Gastroesophageal sphincter (tissue), 4 donors: ENCODE measurements around the gene NR4A1. TPM values are rescaled to one million over a fixed set of nuclear protein-coding genes. Genes with fewer than 3 reads are reported as not detected.

Experiments
- ATAC-seq: fragments of 150-250 bp; one replicate; pipeline ENCODE4 v1.9.1; 2016; ENCODE audit warnings: mild to moderate bottlenecking, moderate library complexity
- H3K27ac ChIP-seq, 4 donors: fragments of 200-600 bp; sonication (generic) in 3 of 4; 1 replicate in 3 of 4; 2 replicates in 1 of 4; pipeline ENCODE4 v1.5.1; 2016 to 2019
- H3K27me3 ChIP-seq: fragments of 200-600 bp; sonication (generic); one replicate; pipeline ENCODE4 v1.5.1; 2019
- H3K36me3 ChIP-seq, 2 donors: fragments of 200-600 bp; sonication (generic); one replicate each; pipeline ENCODE4 v1.5.1; 2019; ENCODE audit warnings: control low read depth in 1 of 2
- H3K4me1 ChIP-seq, 3 donors: fragments of 200-600 bp; sonication (generic); 1 replicate in 2 of 3; 2 replicates in 1 of 3; pipeline ENCODE4 v1.5.1; 2016 to 2019; ENCODE audit warnings: control low read depth in 2 of 3
- H3K4me3 ChIP-seq, 2 donors: fragments of 200-600 bp; sonication (generic); one replicate each; pipeline ENCODE4 v1.5.1; 2019; ENCODE audit warnings: mild to moderate bottlenecking in 1 of 2, moderate library complexity in 1 of 2
- H3K9me3 ChIP-seq, 3 donors: fragments of 200-600 bp; sonication (generic); one replicate each; pipeline ENCODE4 v1.5.1; 2017 to 2019; ENCODE audit warnings: control low read depth in 2 of 3
- CTCF ChIP-seq, 4 experiments: fragments of 200-600 bp in 2 of 4; fragments of 450-650 bp in 2 of 4; sonication (generic) in 1 of 4; IDR thresholded peaks; one replicate each; pipeline ENCODE4 v1.5.1; 2017 to 2019; ENCODE audit warnings: antibody characterized with exemption in 4 of 4, mild to moderate bottlenecking in 2 of 4, moderate library complexity in 2 of 4
- EP300 ChIP-seq: sonication (generic); formaldehyde crosslinking; IDR thresholded peaks from one replicate; pipeline ENCODE4 v1.6.1; 2017; ENCODE audit warnings: antibody characterized with exemption, mild to moderate bottlenecking
- POLR2A ChIP-seq, 2 donors: fragments of 450-650 bp; IDR thresholded peaks; one replicate each; pipeline ENCODE4 v1.6.1; 2017; ENCODE audit warnings: antibody characterized with exemption in 2 of 2, mild to moderate bottlenecking in 2 of 2, moderate library complexity in 1 of 2
- POLR2AphosphoS5 ChIP-seq: sonication (generic); formaldehyde crosslinking; IDR thresholded peaks from one replicate; pipeline ENCODE4 v1.6.1; 2017; ENCODE audit warnings: antibody characterized with exemption
- WGBS, 2 donors: methylation state at CpG; one replicate each; pipeline ENCODE4 v1.1.5; 2018; ENCODE audit warnings: low coverage in 1 of 2; 5-methylcytosine and 5-hydroxymethylcytosine counted together
- total RNA-seq, 4 donors: library from RNA; depleted of rRNA; stranded (reverse); fragments of >200 nt; gene quantifications; one replicate each; pipeline ENCODE4 v1.1.0, GENCODE V29; 2016

NR4A1 gene
- total RNA-seq, 4 donors from 2014 or later: 29.9 to 67.2 (median 35.2) TPM

- TF ChIP-seq CTCF (IDR thresholded peaks at IDR 0.05) (no peak), POLR2AphosphoS5 (no peak), EP300 (no peak), POLR2A (IDR thresholded peaks at IDR 0.05) (no peak)
- H3K27me3 ChIP-seq: no peaks in the 10 kb centered on the region
- H3K9me3 ChIP-seq: no peaks in the 10 kb centered on the region
- no peak for ATAC-seq
- H3K4me1 ChIP-seq: peaks cover 0 to 60% (median 0%) of the 10 kb centered on the region in 3 donors
- 54% methylated on average over 3 of the region's 12 CpGs; no CpG with 5 or more reads in 1 of the 2 donors for WGBS, 2 donors
- H3K36me3 ChIP-seq: peaks cover 0 to 34% of the 10 kb centered on the region in 2 donors
- H3K27ac ChIP-seq: peak overlapping the region in 3 of 4 donors; percentile 70 to 100 (median 98)
- H3K4me3 ChIP-seq: no peak overlapping the region
Measured at GRCh38 chr12:52061470-52062166, 10.4 kb downstream of the NR4A1 start.

GRCh38 chr12:52062167-52063081 lies 11.2 kb downstream of the NR4A1 start:
- H3K27ac ChIP-seq: peak overlapping the region in 3 of 4 donors; percentile 66 to 98 (median 70)
- no peaks in the 10 kb centered on the region for H3K9me3 ChIP-seq
- no peak for ATAC-seq
- TF ChIP-seq CTCF (IDR thresholded peaks at IDR 0.05) (no peak), POLR2AphosphoS5 (no peak), POLR2A (IDR thresholded peaks at IDR 0.05) (no peak), EP300 (no peak)
- WGBS, 2 donors: no CpG with 5 or more reads among the region's 6 CpGs
- peaks cover 0 to 26% of the 10 kb centered on the region in 2 donors for H3K36me3 ChIP-seq
- H3K4me1 ChIP-seq: peaks cover 0 to 52% (median 0%) of the 10 kb centered on the region in 3 donors
- no peak overlapping the region for H3K4me3 ChIP-seq
- H3K27me3 ChIP-seq: no peaks in the 10 kb centered on the region

GRCh38 chr12:52063082-52063924 lies 12.1 kb downstream of the NR4A1 start:
- no peaks in the 10 kb centered on the region for H3K9me3 ChIP-seq
- TF ChIP-seq CTCF (IDR thresholded peaks at IDR 0.05) (no peak), POLR2AphosphoS5 (no peak), POLR2A (IDR thresholded peaks at IDR 0.05) (no peak), EP300 (no peak)
- no peak overlapping the region for H3K4me3 ChIP-seq
- H3K4me1 ChIP-seq: peaks cover 0 to 44% (median 0%) of the 10 kb centered on the region in 3 donors
- H3K36me3 ChIP-seq: peaks cover 0 to 17% of the 10 kb centered on the region in 2 donors
- 54% methylated on average over 4 of the region's 20 CpGs; no CpG with 5 or more reads in 1 of the 2 donors for WGBS, 2 donors
- ATAC-seq: no peak
- H3K27ac ChIP-seq: peak overlapping the region in 3 of 4 donors; percentile 66 to 98 (median 70)
- no peaks in the 10 kb centered on the region for H3K27me3 ChIP-seq

GRCh38 chr12:52063981-52064649 lies 12.9 kb downstream of the NR4A1 start:
- Histone ChIP-seq H3K27ac (peak overlapping the region in 3 of 4 donors; percentile 66 to 98 (median 70)), H3K4me1 (peaks cover 0 to 40% (median 2%) of the 10 kb centered on the region in 3 donors), H3K27me3 (no peaks in the 10 kb centered on the region), H3K4me3 (no peak overlapping the region), H3K9me3 (no peaks in the 10 kb centered on the region), H3K36me3 (peaks cover 0 to 9% of the 10 kb centered on the region in 2 donors)
- 83% methylated on average over 4 of the region's 12 CpGs; no CpG with 5 or more reads in 1 of the 2 donors for WGBS, 2 donors
- no peak for TF ChIP-seq CTCF (IDR thresholded peaks at IDR 0.05)
- no peak for TF ChIP-seq POLR2A (IDR thresholded peaks at IDR 0.05)
- TF ChIP-seq POLR2AphosphoS5: peak; percentile 7
- no peak for TF ChIP-seq EP300
- peak; percentile 29 for ATAC-seq
